GM21381 (cell line): ENCODE measurements around the gene SNX25.
"Not testable (repeated sequence)": the region's sequence is repeated elsewhere in the genome, so short reads cannot be mapped to it uniquely, and the experiment has no call there.

Experiments
- ATAC-seq: cut with Tn5 transposase; IDR thresholded peaks from one replicate; pipeline ENCODE4 v1.9.1; 2021; ENCODE audit warnings: mild to moderate bottlenecking, moderate library complexity; ENCODE audit not compliant: unreplicated experiment

SNX25 gene

GRCh38 chr4:185204238-185204910, 5.0 kb upstream of the SNX25 start:
- ATAC-seq: no peak

DNA sequence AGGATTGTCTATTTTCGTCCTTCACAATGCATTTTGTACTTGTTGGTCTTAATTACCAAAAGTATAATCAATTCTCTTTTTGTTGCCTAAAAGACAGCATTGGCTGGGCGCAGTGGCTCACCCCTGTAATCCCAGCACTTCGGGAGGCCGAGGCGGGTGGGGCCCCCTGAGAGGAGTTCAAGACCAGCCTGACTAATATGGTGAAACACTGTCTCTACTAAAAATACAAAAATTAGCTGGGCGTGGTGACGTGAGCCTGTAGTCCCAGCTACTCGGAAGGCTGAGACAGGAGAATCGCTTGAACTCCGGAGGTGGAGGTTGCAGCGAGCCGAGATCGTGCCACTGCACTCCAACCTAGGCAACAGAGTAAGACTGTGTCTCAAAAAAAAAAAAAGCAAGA, 4.3 kb upstream of the SNX25 start:
- not testable (repeated sequence) for ATAC-seq

DNA sequence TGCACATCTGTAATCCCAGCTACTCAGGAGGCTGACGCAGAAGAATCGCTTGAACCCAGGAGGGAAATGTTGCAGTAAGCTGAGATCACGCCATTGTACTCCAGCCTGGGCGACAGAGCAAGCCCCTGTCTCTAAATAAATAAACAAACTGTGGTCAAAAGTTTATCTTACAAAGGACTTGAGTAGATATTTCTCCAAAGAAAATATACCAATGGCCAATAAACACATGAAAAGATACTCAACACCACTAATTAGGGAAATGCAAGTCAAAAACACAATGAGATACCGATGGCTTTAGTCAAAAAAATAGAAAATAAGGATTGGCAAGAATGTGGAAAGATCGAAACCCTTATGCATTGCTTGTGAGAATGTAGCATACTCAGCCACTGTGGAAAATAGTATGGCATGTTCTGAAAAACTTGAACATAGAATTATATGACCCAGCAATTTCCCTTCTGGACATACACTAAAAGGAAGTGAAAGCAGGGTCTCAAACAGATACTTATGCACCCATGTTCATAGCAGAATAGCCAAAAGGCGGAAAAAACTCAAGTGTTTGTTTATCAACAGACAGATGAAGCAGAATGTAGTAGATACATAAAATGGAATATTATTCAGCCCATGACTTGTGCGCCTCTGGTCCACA, 3.6 kb upstream of the SNX25 start:
- no peak for ATAC-seq

GRCh38 chr4:185207466-185207865, 1.9 kb upstream of the SNX25 start:
- ATAC-seq: no peak

DNA sequence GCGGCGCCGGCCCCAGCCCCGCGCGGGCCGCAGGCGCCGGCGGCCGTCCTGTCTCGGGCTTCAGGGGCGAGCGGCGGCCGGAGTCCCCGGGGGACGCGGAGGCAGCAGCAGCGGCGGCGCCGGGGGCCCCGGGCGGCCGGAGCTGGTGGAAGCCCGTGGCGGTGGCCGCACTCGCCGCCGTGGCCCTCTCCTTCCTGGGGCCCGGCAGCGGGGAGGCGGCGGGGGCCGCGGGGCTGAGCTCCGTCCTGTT, 379 bp downstream of the SNX25 start:
- ATAC-seq: peak; percentile 21

- peak; percentile 20 for ATAC-seq
Observed at GRCh38 chr4:185210102-185210981, 944 bp downstream of the SNX25 start.

DNA sequence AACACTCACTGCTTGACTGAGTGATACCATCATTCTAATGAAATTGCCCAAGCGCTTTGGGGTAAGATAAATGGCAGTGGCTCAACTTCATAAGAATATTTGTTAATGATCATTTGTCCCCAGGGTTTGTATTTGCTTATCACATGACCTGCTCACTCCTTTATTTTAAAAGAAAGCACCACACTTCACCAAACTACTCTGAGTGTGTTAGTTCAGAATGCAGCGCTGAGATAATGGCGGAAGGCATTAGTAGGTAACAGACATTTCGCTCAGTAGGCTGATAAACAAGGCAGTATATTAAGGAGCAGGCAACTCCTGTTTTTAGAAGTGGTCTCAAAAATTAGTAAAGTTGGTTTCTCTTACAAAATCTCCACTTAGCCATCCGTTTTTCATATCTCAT, 1.6 kb downstream of the SNX25 start:
- ATAC-seq: no peak

GRCh38 chr4:185211641-185212040, 2.2 kb downstream of the SNX25 start:
- no peak for ATAC-seq

DNA sequence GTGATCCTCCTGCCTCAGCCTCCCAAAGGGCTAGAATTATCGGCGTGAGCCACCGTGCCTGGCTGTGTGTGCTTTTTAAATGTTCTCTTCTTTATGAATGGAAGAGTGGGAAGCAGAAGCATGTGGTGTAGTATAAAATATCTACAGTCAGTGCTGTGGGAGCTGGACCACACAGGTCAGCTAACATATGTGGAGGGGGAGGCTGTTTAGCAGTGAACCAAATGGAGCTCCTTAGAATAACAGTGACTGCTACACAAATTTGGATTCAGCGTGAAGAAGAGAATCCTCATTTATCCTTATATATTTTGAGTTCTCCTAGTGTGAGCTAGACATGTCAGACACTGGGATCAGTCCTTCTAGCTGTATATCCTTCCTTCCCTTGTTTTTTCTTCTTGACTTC, 3.2 kb downstream of the SNX25 start:
- no peak for ATAC-seq

GRCh38 chr4:185213877-185214276, 4.5 kb downstream of the SNX25 start:
- peak; percentile 37 for ATAC-seq

- no peak for ATAC-seq
Observed at GRCh38 chr4:185215261-185215660, 5.9 kb downstream of the SNX25 start.

- ATAC-seq: no peak
Observed at GRCh38 chr4:185217408-185217975, 8.1 kb downstream of the SNX25 start.

- ATAC-seq: no peak
Observed at GRCh38 chr4:185218312-185218711, 8.9 kb downstream of the SNX25 start.

DNA sequence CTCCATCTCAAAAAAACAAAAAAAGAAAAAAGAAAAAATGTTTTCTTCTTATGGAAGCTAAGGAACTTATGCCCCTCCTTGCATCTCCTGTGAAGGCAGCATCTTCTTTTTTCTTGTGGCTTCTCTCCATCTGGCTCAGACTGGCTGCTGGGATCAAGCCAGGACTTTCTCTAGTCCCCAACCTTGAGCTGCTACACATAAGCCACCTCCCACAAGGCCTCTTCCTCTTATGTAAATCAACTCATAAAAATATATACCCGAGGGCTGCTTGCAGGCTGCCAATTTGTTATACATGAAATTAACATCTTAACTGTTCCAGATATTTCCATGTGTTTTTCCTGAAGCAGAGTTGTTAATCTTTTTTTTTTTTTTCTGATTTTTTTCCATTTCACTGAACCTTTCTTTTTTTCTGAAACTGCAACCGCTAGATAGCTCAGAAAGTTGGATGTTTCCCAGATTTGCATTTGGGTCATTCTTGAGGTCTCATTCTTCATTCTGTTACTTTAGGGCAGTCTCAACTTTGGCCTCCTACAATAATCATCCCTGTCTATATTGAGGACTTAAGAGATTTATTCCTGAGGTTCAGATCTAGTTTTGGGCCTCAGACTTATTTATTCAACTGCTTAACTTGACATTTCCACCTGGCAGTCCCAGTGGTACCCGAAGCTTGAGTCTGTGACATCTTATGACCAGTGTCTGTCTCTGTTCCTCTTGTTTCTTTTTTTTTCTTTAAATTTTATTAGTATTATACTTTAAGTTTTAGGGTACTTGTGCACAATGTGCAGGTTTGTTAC, 10.3 kb downstream of the SNX25 start:
- peak; percentile 71 for ATAC-seq

DNA sequence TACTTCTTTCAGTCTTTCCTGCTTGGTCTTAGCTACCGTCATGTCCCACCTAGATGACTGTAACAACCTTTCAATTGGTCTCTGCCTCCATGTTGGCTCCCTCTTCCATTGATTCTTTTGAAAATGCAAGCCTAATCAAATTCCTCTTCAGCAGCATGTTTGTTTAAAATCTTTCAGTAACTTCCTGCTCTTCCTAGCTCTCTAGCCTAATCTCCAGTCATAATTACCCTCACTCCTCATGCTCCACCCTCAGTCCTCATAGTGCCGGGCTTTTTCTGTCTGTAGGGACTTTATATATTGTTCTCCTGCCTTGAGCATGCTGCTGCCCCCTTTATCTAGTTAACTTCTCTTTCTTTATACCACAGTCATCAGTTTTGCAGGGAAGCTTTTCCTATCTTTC, 12.1 kb downstream of the SNX25 start:
- ATAC-seq: no peak

DNA sequence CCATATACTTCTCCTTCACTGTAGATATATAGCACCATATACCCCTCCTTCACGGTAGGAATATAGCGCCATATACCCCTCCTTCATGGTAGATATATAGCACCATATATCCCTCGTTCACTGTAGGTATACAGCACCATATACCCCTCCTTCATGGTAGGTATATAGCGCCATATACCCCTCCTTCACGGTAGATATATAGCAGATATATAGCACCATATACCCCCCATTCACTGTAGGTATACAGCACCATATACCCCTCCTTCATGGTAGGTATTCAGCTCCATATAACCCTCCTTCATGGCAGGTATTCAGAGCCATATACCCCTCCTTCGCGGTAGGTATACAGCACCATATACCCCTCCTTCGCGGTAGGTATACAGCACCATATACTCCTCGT, 12.5 kb downstream of the SNX25 start:
- ATAC-seq: no peak

- no peak for ATAC-seq
Observed at GRCh38 chr4:185222598-185222997, 13.2 kb downstream of the SNX25 start.

DNA sequence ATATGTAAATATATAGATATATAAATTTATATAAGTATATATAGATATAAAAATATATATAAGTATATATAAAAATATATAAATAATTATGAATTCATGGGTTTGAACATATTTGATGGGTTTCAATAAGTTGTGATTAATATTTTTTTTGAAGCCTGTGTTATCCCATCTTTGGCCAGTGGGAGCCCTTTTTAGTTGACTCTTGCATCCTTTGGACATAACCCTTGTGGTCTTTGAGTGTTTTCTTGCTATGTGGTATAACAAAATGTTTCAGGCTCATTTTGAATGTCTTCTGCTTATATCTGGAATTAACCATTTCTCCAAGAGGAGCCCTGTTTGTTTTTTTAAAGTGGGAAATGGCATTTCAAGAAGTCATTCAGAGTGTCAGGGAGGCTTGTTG, 15.2 kb downstream of the SNX25 start:
- ATAC-seq: no peak

DNA sequence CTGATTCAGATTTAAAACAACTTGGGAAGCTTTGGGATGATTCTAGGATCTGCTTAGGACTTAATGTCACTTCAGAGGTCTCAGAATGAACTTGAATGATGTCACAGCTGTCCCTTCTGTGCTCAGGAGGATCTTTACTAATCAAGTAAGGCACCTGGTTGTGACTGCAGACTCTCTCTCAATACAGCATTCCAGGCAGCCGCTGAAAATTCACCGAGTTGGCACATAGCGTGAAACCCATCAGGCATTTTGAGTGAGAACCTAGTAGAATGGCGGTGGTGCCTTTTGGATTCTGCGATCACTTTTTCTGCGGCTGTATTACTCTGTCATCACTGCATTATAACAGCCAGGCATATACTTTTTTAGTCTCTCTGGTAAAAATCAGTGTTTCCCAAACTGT, 16.5 kb downstream of the SNX25 start:
- ATAC-seq: no peak

DNA sequence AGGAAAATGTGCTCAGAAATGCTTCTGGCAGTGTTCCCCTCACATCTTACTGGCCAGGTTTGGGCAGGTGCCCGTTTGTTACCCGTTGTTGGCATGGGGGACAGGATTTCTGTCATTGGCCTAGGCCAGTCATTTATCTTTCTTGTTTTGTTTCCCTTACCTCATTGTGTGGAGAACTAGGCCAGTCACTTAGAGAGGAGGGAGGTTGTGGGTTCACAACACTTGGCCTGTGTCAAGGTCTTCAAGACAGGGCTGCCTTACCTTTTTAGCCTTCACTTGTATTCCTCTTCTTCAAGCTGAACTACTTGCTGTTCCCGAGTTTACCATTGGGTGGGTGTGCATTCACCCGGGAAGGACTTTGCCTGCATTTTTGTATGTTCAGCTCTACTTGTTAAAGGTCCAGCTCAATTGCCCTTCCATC, 17.7 kb downstream of the SNX25 start:
- ATAC-seq: no peak

DNA sequence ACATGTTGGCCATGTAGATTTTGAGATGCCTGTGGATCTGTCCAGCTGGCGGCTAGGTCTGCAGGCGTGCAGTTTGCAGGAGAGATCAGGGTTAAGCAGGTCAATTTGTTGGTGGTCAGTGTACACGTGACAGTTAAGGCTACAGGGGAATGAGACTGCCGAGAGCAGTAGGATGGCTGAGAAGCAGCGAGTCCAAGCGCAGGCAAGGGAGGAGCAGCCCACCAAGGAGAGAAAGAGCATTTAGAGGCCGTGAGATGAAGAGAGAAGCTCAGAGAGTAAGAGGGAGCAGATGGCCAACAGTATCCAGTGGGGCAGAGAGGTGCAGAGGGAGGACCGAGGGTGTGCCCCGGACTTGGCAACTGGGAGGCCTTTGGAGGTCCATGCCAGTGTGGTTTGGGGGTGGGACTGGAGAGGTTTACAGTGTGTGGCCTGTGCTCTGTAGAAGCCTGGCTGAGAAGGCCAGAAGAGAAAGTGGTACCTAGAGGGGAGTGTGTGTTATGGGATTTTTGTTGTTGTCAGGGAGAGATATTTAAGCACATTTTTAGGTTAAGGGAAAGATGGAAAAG, 18.4 kb downstream of the SNX25 start:
- ATAC-seq: no peak
